Measurements from ENCODE around the gene CDH18.

Gene CDH18

GRCh38 chr5:19880458-19880857 is 107.5 kb downstream of the CDH18 start:
- TF ChIP-seq, protein P1, sequence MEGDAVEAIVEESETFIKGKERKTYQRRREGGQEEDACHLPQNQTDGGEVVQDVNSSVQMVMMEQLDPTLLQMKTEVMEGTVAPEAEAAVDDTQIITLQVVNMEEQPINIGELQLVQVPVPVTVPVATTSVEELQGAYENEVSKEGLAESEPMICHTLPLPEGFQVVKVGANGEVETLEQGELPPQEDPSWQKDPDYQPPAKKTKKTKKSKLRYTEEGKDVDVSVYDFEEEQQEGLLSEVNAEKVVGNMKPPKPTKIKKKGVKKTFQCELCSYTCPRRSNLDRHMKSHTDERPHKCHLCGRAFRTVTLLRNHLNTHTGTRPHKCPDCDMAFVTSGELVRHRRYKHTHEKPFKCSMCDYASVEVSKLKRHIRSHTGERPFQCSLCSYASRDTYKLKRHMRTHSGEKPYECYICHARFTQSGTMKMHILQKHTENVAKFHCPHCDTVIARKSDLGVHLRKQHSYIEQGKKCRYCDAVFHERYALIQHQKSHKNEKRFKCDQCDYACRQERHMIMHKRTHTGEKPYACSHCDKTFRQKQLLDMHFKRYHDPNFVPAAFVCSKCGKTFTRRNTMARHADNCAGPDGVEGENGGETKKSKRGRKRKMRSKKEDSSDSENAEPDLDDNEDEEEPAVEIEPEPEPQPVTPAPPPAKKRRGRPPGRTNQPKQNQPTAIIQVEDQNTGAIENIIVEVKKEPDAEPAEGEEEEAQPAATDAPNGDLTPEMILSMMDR (conservative IDR thresholded peaks at IDR 0.05; ENCODE audit: control insufficient read depth, insufficient read depth, low read depth, low read length) = no peak
- DNase-seq (ENCODE audit: low read depth) = no peak

GRCh38 chr5:19874811-19875210 is 113.2 kb downstream of the CDH18 start:
- TF ChIP-seq, protein P1 (conservative IDR thresholded peaks at IDR 0.05; ENCODE audit: control insufficient read depth, insufficient read depth, low read depth, low read length) = no peak
- no peak for DNase-seq (ENCODE audit: low read depth)
- no peak overlapping the region for H3K4me3 ChIP-seq (ENCODE audit: control insufficient read depth, low read depth, low read length)

More at GRCh38 chr5:19880458-19880857, 107.5 kb downstream of the CDH18 start:
- H3K4me3 ChIP-seq (ENCODE audit: control insufficient read depth, low read depth, low read length) = no peak overlapping the region

GRCh38 chr5:19866090-19866450 is 121.9 kb downstream of the CDH18 start:
- no peak for DNase-seq (ENCODE audit: low read depth)
- H3K4me3 ChIP-seq (ENCODE audit: control insufficient read depth, low read depth, low read length) = no peak overlapping the region

DNA sequence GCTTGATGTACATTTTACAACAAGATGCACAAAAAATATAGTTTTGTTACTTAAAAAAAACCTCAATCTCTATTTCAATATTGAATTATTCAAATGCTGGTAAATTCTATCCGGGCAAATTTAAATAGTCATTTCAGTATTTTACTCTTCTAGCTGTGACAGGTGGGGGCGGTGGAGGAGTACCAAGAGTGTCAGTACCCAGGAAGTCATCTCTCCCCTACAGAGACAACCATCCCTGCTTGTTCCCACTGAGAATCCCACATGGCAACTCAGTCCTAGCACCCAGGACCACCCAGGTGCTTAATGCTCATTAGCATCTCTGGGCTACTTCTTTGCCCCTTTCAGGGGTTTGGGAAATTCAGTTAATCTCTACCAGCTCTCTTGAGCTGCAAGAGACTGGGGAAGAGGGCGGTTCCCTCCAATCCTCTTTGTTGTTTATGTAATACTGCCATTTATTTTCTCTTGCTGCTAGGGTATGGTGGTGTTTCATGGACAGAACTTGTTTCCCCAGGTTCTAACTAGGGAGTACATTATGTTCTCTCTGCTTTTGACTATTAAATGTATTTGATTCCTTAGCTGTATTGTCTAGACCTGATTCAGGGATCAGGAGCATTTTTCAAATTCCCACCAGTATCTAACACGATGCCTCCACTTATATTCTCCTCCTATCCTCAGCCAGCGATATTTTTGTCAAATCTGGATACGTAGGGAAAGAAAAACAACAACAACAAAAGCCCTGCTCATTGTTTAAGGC is 122.5 kb downstream of the CDH18 start:
- TF ChIP-seq, protein P1 (conservative IDR thresholded peaks at IDR 0.05; ENCODE audit: control insufficient read depth, insufficient read depth, low read depth, low read length) = no peak
- no peak for DNase-seq (ENCODE audit: low read depth)
- no peak overlapping the region for H3K4me3 ChIP-seq (ENCODE audit: control insufficient read depth, low read depth, low read length)

More at GRCh38 chr5:19866090-19866450, 121.9 kb downstream of the CDH18 start:
- TF ChIP-seq, protein P1 (conservative IDR thresholded peaks at IDR 0.05; ENCODE audit: control insufficient read depth, insufficient read depth, low read depth, low read length) = no peak

DNA sequence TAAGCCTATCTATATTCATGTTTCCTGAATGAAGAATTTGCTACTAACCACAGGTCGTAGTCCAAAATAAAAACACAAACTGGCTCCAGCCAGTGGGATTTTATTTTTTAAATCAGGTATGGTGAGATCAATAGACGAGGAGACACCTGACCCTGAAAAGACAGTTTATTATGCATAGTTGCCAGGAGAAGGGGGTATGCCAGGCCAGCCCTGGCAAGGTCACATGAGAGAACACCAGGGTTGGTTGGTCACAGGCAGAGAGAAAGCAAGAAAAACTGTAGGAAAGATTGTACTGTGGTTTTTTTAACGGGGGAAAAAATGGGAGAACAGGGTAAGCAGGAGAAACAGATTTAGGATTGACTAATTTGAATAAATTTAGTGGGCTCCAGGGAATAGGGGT is 125.3 kb downstream of the CDH18 start:
- no peak for DNase-seq (ENCODE audit: low read depth)
- H3K4me3 ChIP-seq (ENCODE audit: control insufficient read depth, low read depth, low read length) = no peak overlapping the region
- TF ChIP-seq, protein P1 (conservative IDR thresholded peaks at IDR 0.05; ENCODE audit: control insufficient read depth, insufficient read depth, low read depth, low read length) = no peak

DNA sequence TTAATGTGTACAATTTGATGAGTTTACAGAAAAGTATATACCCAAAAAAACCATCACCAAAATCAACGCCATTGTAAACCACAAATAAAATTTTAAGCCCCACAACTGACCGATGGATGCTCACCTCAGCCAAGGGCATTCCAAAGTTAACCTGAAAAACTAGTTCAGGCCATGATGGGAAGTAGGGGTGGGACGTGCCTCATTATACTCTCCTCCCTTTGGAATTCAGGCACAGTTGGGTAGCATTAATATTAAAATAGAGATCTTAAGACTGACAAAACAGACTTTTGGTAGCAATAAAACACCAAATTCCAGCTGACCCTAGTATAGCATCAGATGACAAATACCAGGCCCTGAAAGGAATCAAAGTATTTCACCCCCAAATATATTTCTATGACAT is 129.0 kb downstream of the CDH18 start:
- no peak for DNase-seq (ENCODE audit: low read depth)
- H3K4me3 ChIP-seq (ENCODE audit: control insufficient read depth, low read depth, low read length) = no peak overlapping the region
- TF ChIP-seq, protein P1 (conservative IDR thresholded peaks at IDR 0.05; ENCODE audit: control insufficient read depth, insufficient read depth, low read depth, low read length) = no peak

Data from fibroblast of mammary gland (primary cell).